HepG2 (cell line): ENCODE results near the gene MAP3K1. TPM values are rescaled to one million over a fixed set of nuclear protein-coding genes. Genes with fewer than 3 reads are reported as not detected.

Experiments used
- ATF7-NPFF ChIP-seq: sonication (generic); formaldehyde crosslinking; IDR thresholded peaks from 2 replicates; pipeline ENCODE4 v1.8.1; 2023; ENCODE audit warnings: mild to moderate bottlenecking, low read depth, missing genetic modification reagents, moderate library complexity
- CBFB ChIP-seq: sonication (generic); formaldehyde crosslinking; IDR thresholded peaks from 2 replicates; pipeline ENCODE4 v1.4.0; 2020; ENCODE audit warnings: missing genetic modification reagents
- DNMT1 ChIP-seq: sonication (generic); formaldehyde crosslinking; IDR thresholded peaks from 2 replicates; pipeline ENCODE4 v1.5.1; 2020; ENCODE audit warnings: mild to moderate bottlenecking, missing genetic modification reagents
- GTF3A ChIP-seq: sonication (generic); formaldehyde crosslinking; conservative IDR thresholded peaks from 2 replicates; pipeline ENCODE4 v1.4.0; 2020; ENCODE audit warnings: mild to moderate bottlenecking, missing genetic modification reagents
- IRF2 ChIP-seq: IDR thresholded peaks from 2 replicates; pipeline ENCODE4 v1.6.1; 2018; ENCODE audit warnings: missing genetic modification reagents, missing compliant biosample characterization
- MAFF ChIP-seq: IDR thresholded peaks from 2 replicates; pipeline ENCODE4 v1.6.1; 2011; ENCODE audit warnings: low read depth, low read length, improper control_type of control experiment
- MTF2 ChIP-seq: sonication (generic); formaldehyde crosslinking; IDR thresholded peaks from 2 replicates; pipeline ENCODE4 v1.5.0; 2020; ENCODE audit warnings: missing genetic modification reagents, borderline replicate concordance
- PHF20 ChIP-seq: sonication (generic); formaldehyde crosslinking; IDR thresholded peaks from 2 replicates; pipeline ENCODE4 v1.5.0; 2020; ENCODE audit warnings: mild to moderate bottlenecking, missing genetic modification reagents
- PITX1 ChIP-seq: sonication (generic); formaldehyde crosslinking; IDR thresholded peaks from 2 replicates; pipeline ENCODE4 v1.5.1; 2020; ENCODE audit warnings: mild to moderate bottlenecking, missing genetic modification reagents
- RFXAP ChIP-seq: sonication (generic); formaldehyde crosslinking; IDR thresholded peaks from 2 replicates; pipeline ENCODE4 v1.4.0; 2020; ENCODE audit warnings: missing genetic modification reagents, borderline replicate concordance
- SP5 ChIP-seq: IDR thresholded peaks from 2 replicates; pipeline ENCODE4 v1.6.1; 2016; ENCODE audit warnings: low read depth, borderline replicate concordance
- STAT5B ChIP-seq: sonication (generic); formaldehyde crosslinking; IDR thresholded peaks from 2 replicates; pipeline ENCODE4 v1.4.0; 2020; ENCODE audit warnings: missing genetic modification reagents
- TAF15 ChIP-seq: fragments of 200-400 bp; formaldehyde crosslinking; IDR thresholded peaks from one replicate; pipeline ENCODE4 v1.6.1; 2018; ENCODE audit warnings: mild to moderate bottlenecking, low read depth, low read length; ENCODE audit not compliant: poor library complexity, severe bottlenecking
- XRCC5 ChIP-seq: fragments of 200-400 bp; formaldehyde crosslinking; optimal IDR thresholded peaks from 2 replicates; pipeline ENCODE3; 2017; ENCODE audit warnings: mild to moderate bottlenecking, low read length
- ZFAT ChIP-seq: sonication (generic); formaldehyde crosslinking; conservative IDR thresholded peaks from 2 replicates; pipeline ENCODE4 v1.8.1; 2023; ENCODE audit warnings: missing genetic modification reagents, inconsistent platforms
- polyA plus RNA-seq, 8 experiments: library from polyadenylated mRNA; depleted of rRNA in 3 of 8; stranded (reverse) in 7 of 8; unstranded in 1 of 8; fragments of >200 nt; fragmentation: Illumina TruSeq in 4 of 8; extraction: Trizol in 4 of 8; gene quantifications; 2 replicates each; pipeline versions ENCODE4 v1.2.1 to v1.2.3, GENCODE V29; 2011 to 2016; ENCODE audit warnings: low read depth in 4 of 8, missing spikeins in 1 of 8, mixed read lengths in 1 of 8; ENCODE audit not compliant: insufficient read depth in 1 of 8
- total RNA-seq, 5 experiments: library from RNA; depleted of rRNA; stranded (reverse); fragments of >200 nt; fragmentation: Illumina TruSeq; extraction: Trizol; gene quantifications; 2 replicates each; pipeline ENCODE4 v1.2.3, GENCODE V29; 2016; ENCODE audit warnings: low read depth in 1 of 5
- TF ChIP-seq, protein P1 (sequence below): IDR thresholded peaks from 2 replicates; pipeline ENCODE4 v1.6.1; 2018; ENCODE audit warnings: missing genetic modification reagents
- TF ChIP-seq, protein P2 (sequence below): sonication (generic); formaldehyde crosslinking; IDR thresholded peaks from 2 replicates; pipeline ENCODE4 v1.5.1; 2020; ENCODE audit warnings: missing genetic modification reagents, mild to moderate bottlenecking, borderline replicate concordance
- TF ChIP-seq, protein P3 (sequence below): sonication (generic); formaldehyde crosslinking; IDR thresholded peaks from 2 replicates; pipeline ENCODE4 v1.9.0; 2021; ENCODE audit warnings: missing genetic modification reagents, borderline replicate concordance
- TF ChIP-seq, protein P4 (sequence below): sonication (generic); formaldehyde crosslinking; IDR thresholded peaks from 2 replicates; pipeline ENCODE4 v1.4.0; 2020; ENCODE audit warnings: missing genetic modification reagents
- TF ChIP-seq, protein P5 (sequence below): fragments of 450-650 bp; IDR thresholded peaks from 2 replicates; pipeline ENCODE4 v1.6.1; 2017; ENCODE audit warnings: mild to moderate bottlenecking

Gene MAP3K1
- total and polyA plus RNA-seq, 2 of the 13 experiments (the other 11 are each of a cell fraction or from before 2014, with no cell fraction given), result 16.4 to 30.3 TPM

DNA sequence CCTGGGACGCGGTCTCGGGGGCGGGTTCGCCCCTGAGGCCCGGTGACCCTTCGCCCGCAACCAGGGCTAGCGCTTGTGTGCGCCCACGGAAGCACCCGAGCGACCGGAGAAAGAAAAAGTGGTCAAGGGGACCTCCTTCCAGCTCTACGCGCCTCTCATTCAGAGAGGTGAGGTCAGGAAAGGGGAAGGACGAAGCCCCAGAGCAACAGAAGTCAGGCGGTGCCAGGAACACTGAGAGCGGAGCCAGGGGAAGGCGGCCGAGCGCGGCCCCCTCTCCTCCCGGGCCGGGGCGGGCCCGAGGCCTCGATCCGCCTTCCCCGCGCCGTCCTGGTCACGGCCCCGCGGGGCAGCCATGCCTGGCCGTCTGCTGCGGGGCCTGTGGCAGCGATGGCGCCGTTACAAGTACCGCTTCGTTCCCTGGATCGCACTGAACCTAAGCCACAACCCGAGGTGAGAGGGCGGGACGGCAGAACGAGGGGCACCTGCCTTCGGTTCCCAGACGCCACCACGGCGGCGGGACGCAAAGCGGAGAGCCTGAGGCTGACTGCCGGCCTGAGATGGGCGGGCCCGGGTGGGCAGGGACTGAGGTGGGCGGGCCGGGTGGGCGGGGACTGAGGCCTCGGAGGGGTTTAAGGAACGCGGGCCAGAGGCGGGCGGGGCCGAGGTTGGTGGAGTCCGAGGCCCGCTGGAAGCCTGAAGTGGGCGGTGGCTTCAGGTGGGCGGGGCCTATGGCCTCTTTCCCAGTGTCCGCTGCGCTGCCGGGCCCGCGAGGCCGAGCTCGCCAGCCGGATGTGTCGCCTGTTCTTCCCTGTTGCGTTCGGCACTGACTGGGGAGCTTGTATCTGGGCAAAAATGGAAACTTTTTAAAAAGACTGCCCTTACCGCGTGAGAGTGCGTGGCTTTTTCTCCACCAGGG, 94.2 kb downstream of the MAP3K1 start, which contains the start of gene SETD9 (continued):
- no peak for TF ChIP-seq STAT5B (CRISPR knock-in tag)
- TF ChIP-seq PHF20 (CRISPR knock-in tag), result peak; percentile 56
- peak; percentile 74; the same call in 1 of the 2 replicates for TF ChIP-seq ATF7-NPFF
- peak; percentile 45; the same call in 1 of the 2 replicates for TF ChIP-seq SP5 (CRISPR knock-in tag)
- TF ChIP-seq XRCC5, result peak; percentile 82
- TF ChIP-seq MTF2, result 0 out of 2 replicates have a peak, but pooled peaks have one; percentile 63
- TF ChIP-seq, protein P1, sequence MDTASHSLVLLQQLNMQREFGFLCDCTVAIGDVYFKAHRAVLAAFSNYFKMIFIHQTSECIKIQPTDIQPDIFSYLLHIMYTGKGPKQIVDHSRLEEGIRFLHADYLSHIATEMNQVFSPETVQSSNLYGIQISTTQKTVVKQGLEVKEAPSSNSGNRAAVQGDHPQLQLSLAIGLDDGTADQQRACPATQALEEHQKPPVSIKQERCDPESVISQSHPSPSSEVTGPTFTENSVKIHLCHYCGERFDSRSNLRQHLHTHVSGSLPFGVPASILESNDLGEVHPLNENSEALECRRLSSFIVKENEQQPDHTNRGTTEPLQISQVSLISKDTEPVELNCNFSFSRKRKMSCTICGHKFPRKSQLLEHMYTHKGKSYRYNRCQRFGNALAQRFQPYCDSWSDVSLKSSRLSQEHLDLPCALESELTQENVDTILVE, result peak; percentile 58
- TF ChIP-seq, protein P2, sequence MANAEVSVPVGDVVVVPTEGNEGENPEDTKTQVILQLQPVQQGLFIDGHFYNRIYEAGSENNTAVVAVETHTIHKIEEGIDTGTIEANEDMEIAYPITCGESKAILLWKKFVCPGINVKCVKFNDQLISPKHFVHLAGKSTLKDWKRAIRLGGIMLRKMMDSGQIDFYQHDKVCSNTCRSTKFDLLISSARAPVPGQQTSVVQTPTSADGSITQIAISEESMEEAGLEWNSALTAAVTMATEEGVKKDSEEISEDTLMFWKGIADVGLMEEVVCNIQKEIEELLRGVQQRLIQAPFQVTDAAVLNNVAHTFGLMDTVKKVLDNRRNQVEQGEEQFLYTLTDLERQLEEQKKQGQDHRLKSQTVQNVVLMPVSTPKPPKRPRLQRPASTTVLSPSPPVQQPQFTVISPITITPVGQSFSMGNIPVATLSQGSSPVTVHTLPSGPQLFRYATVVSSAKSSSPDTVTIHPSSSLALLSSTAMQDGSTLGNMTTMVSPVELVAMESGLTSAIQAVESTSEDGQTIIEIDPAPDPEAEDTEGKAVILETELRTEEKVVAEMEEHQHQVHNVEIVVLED (CRISPR knock-in tag), result peak; percentile 31; the same call in 1 of the 2 replicates
- peak; percentile 37; the same call in 1 of the 2 replicates for TF ChIP-seq RFXAP (CRISPR knock-in tag)
- peak; percentile 60 for TF ChIP-seq TAF15
- no peak for TF ChIP-seq MAFF
- no peak for TF ChIP-seq ZFAT
- TF ChIP-seq, protein P3, sequence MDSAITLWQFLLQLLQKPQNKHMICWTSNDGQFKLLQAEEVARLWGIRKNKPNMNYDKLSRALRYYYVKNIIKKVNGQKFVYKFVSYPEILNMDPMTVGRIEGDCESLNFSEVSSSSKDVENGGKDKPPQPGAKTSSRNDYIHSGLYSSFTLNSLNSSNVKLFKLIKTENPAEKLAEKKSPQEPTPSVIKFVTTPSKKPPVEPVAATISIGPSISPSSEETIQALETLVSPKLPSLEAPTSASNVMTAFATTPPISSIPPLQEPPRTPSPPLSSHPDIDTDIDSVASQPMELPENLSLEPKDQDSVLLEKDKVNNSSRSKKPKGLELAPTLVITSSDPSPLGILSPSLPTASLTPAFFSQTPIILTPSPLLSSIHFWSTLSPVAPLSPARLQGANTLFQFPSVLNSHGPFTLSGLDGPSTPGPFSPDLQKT (CRISPR knock-in tag), result no peak
- TF ChIP-seq, protein P4, sequence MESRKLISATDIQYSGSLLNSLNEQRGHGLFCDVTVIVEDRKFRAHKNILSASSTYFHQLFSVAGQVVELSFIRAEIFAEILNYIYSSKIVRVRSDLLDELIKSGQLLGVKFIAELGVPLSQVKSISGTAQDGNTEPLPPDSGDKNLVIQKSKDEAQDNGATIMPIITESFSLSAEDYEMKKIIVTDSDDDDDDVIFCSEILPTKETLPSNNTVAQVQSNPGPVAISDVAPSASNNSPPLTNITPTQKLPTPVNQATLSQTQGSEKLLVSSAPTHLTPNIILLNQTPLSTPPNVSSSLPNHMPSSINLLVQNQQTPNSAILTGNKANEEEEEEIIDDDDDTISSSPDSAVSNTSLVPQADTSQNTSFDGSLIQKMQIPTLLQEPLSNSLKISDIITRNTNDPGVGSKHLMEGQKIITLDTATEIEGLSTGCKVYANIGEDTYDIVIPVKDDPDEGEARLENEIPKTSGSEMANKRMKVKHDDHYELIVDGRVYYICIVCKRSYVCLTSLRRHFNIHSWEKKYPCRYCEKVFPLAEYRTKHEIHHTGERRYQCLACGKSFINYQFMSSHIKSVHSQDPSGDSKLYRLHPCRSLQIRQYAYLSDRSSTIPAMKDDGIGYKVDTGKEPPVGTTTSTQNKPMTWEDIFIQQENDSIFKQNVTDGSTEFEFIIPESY (CRISPR knock-in tag), result no peak
- peak; percentile 32; the same call in 1 of the 2 replicates for TF ChIP-seq PITX1 (CRISPR knock-in tag)
- TF ChIP-seq, protein P5, sequence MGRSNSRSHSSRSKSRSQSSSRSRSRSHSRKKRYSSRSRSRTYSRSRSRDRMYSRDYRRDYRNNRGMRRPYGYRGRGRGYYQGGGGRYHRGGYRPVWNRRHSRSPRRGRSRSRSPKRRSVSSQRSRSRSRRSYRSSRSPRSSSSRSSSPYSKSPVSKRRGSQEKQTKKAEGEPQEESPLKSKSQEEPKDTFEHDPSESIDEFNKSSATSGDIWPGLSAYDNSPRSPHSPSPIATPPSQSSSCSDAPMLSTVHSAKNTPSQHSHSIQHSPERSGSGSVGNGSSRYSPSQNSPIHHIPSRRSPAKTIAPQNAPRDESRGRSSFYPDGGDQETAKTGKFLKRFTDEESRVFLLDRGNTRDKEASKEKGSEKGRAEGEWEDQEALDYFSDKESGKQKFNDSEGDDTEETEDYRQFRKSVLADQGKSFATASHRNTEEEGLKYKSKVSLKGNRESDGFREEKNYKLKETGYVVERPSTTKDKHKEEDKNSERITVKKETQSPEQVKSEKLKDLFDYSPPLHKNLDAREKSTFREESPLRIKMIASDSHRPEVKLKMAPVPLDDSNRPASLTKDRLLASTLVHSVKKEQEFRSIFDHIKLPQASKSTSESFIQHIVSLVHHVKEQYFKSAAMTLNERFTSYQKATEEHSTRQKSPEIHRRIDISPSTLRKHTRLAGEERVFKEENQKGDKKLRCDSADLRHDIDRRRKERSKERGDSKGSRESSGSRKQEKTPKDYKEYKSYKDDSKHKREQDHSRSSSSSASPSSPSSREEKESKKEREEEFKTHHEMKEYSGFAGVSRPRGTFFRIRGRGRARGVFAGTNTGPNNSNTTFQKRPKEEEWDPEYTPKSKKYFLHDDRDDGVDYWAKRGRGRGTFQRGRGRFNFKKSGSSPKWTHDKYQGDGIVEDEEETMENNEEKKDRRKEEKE, result no peak
- peak; percentile 77 for TF ChIP-seq IRF2 (CRISPR knock-in tag)
- TF ChIP-seq DNMT1 (CRISPR knock-in tag), result no peak
- peak; percentile 42; the same call in 1 of the 2 replicates for TF ChIP-seq CBFB (CRISPR knock-in tag)
- 0 out of 2 replicates have a peak, but pooled peaks have one; percentile 4 for TF ChIP-seq GTF3A (CRISPR knock-in tag)
